Osteoblast (primary cell): Measurements from ENCODE around the gene PHACTR1. TPM values are rescaled to one million over a fixed set of nuclear protein-coding genes. Genes with fewer than 3 reads are reported as not detected.

Source experiments
- DNase-seq: peaks from one replicate; pipeline ENCODE4 v3.0.0; 2011; ENCODE audit warnings: low spot score, mixed read lengths; ENCODE audit not compliant: insufficient read length; ENCODE audit errors: missing footprints
- H2AFZ ChIP-seq: 2 replicates; pipeline ENCODE4 v1.6.0; 2011; ENCODE audit warnings: mild to moderate bottlenecking, low read length
- H3K27ac ChIP-seq: 2 replicates; pipeline ENCODE4 v1.5.1; 2011; ENCODE audit warnings: mild to moderate bottlenecking, low read depth, low read length, moderate library complexity
- H3K27me3 ChIP-seq: 2 replicates; pipeline ENCODE4 v1.6.0; 2012; ENCODE audit warnings: mild to moderate bottlenecking, control low read depth, inconsistent platforms, low read length, moderate library complexity; ENCODE audit not compliant: insufficient read depth
- H3K36me3 ChIP-seq: 2 replicates; pipeline ENCODE4 v1.5.1; 2011; ENCODE audit warnings: mild to moderate bottlenecking, low read length, control low read depth, moderate library complexity; ENCODE audit not compliant: insufficient read depth
- H3K4me1 ChIP-seq: 2 replicates; pipeline ENCODE4 v1.5.1; 2011; ENCODE audit warnings: mild to moderate bottlenecking, low read length, control low read depth, moderate library complexity; ENCODE audit not compliant: insufficient read depth
- H3K4me2 ChIP-seq: 2 replicates; pipeline ENCODE4 v1.6.0; 2011; ENCODE audit warnings: mild to moderate bottlenecking, low read length; ENCODE audit not compliant: insufficient read depth
- H3K4me3 ChIP-seq: fragments of 200-600 bp; sonication (generic); 3 replicates; pipeline ENCODE4 v1.5.1; 2012; ENCODE audit warnings: mild to moderate bottlenecking, low read length, inconsistent platforms; ENCODE audit not compliant: insufficient read depth
- H3K79me2 ChIP-seq: 2 replicates; pipeline ENCODE4 v1.6.0; 2012; ENCODE audit warnings: mild to moderate bottlenecking, low read length, control low read depth, inconsistent platforms; ENCODE audit not compliant: insufficient read depth
- H3K9me3 ChIP-seq: 2 replicates; pipeline ENCODE4 v1.5.1; 2011; ENCODE audit warnings: low read depth, low read length, control low read depth
- H4K20me1 ChIP-seq: 2 replicates; pipeline ENCODE4 v1.6.0; 2012; ENCODE audit warnings: mild to moderate bottlenecking, low read length, control low read depth; ENCODE audit not compliant: insufficient read depth
- CTCF ChIP-seq: IDR thresholded peaks from 2 replicates; pipeline ENCODE4 v1.5.1; 2011; ENCODE audit warnings: mild to moderate bottlenecking, low read depth, low read length, moderate library complexity; ENCODE audit errors: extremely low read depth
- total RNA-seq: library from RNA; depleted of rRNA; stranded (reverse); fragments of >200 nt; gene quantifications from 2 replicates; pipeline ENCODE4 v1.2.3, GENCODE V29; 2012

The PHACTR1 gene
- total RNA-seq, 1 donor = 0.36 TPM

DNA sequence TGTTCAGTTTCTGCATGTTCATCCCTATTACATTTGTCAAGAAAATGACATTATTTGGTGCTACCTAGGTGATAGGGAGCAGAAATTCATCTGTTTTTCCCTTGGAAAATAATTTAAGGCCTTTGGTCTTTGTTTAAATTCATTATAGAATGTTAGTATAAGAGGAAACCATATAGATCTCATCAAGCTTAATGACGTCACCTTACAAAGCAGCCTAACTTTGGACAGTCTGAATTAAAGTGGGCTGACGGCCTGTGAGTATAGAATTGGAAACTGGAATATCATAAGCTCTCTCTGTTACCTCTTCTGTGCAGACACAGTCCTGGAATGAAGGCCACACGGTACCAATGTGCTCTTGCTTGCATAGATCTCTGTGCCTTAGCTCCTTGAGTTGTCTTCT is 503.7 kb downstream of the PHACTR1 start:
- Histone ChIP-seq H2AFZ (no peak overlapping the region), H3K79me2 (no peaks in the 10 kb centered on the region), H3K36me3 (no peaks in the 10 kb centered on the region), H3K9me3 (no peaks in the 10 kb centered on the region), H3K4me2 (no peak overlapping the region), H3K27ac (no peak overlapping the region), H3K4me1 (no peaks in the 10 kb centered on the region), H4K20me1 (no peaks in the 10 kb centered on the region), H3K4me3 (no peak overlapping the region), H3K27me3 (no peaks in the 10 kb centered on the region)
- no peak for DNase-seq
- TF ChIP-seq CTCF = no peak

- Histone ChIP-seq H3K27ac (no peak overlapping the region), H3K79me2 (no peaks in the 10 kb centered on the region), H3K36me3 (no peaks in the 10 kb centered on the region), H3K9me3 (no peaks in the 10 kb centered on the region), H4K20me1 (no peaks in the 10 kb centered on the region), H2AFZ (no peak overlapping the region), H3K4me3 (no peak overlapping the region), H3K27me3 (no peaks in the 10 kb centered on the region), H3K4me1 (no peaks in the 10 kb centered on the region), H3K4me2 (no peak overlapping the region)
- TF ChIP-seq CTCF = no peak
- no peak for DNase-seq
These were observed 505.5 kb downstream of the PHACTR1 start for GRCh38 chr6:13222048-13222447.

GRCh38 chr6:13226071-13226470 is 509.5 kb downstream of the PHACTR1 start:
- no peak overlapping the region for H3K4me2 ChIP-seq
- H3K27ac ChIP-seq = no peak overlapping the region
- H3K36me3 ChIP-seq = no peaks in the 10 kb centered on the region
- TF ChIP-seq CTCF = no peak
- no peaks in the 10 kb centered on the region for H3K79me2 ChIP-seq
- no peaks in the 10 kb centered on the region for H4K20me1 ChIP-seq
- no peaks in the 10 kb centered on the region for H3K9me3 ChIP-seq
- no peaks in the 10 kb centered on the region for H3K4me1 ChIP-seq
- no peak overlapping the region for H2AFZ ChIP-seq
- no peaks in the 10 kb centered on the region for H3K27me3 ChIP-seq
- no peak overlapping the region for H3K4me3 ChIP-seq
- no peak for DNase-seq

GRCh38 chr6:13228264-13229204 is 512.0 kb downstream of the PHACTR1 start:
- H3K27me3 ChIP-seq = no peaks in the 10 kb centered on the region
- no peaks in the 10 kb centered on the region for H3K79me2 ChIP-seq
- H3K4me2 ChIP-seq = no peak overlapping the region
- no peak overlapping the region for H3K4me3 ChIP-seq
- no peaks in the 10 kb centered on the region for H3K4me1 ChIP-seq
- no peak overlapping the region for H3K27ac ChIP-seq
- peak; percentile 14 for DNase-seq
- TF ChIP-seq CTCF = no peak
- H3K9me3 ChIP-seq = no peaks in the 10 kb centered on the region
- no peaks in the 10 kb centered on the region for H4K20me1 ChIP-seq
- no peaks in the 10 kb centered on the region for H3K36me3 ChIP-seq
- no peak overlapping the region for H2AFZ ChIP-seq
